PFSK-1 (cell line): ENCODE results near the gene GART. TPM values are rescaled to one million over a fixed set of nuclear protein-coding genes. Genes with fewer than 3 reads are reported as not detected.

Experiments used
- FOXP2 ChIP-seq: optimal IDR thresholded peaks from 2 replicates; pipeline ENCODE3; 2011; ENCODE audit warnings: borderline replicate concordance, control low read depth, inconsistent platforms; ENCODE audit not compliant: insufficient read depth; ENCODE audit errors: extremely low read length, extremely low read depth
- POLR2AphosphoS5 ChIP-seq: IDR thresholded peaks from 2 replicates; pipeline ENCODE4 v1.6.1; 2012; ENCODE audit warnings: low read depth, mild to moderate bottlenecking, control low read depth, low read length, moderate library complexity
- SIN3A ChIP-seq: IDR thresholded peaks from 2 replicates; pipeline ENCODE4 v1.6.1; 2012; ENCODE audit warnings: mild to moderate bottlenecking, low read length, moderate library complexity, borderline replicate concordance; ENCODE audit not compliant: insufficient read depth
- TAF1 ChIP-seq: IDR thresholded peaks from 2 replicates; pipeline ENCODE4 v1.6.1; 2012; ENCODE audit warnings: low read length, control low read depth, borderline replicate concordance; ENCODE audit not compliant: insufficient read depth
- polyA plus RNA-seq: library from polyadenylated mRNA; unstranded; fragments of >200 nt; gene quantifications from one replicate; pipeline ENCODE4 v1.2.1, GENCODE V29; 2012; ENCODE audit warnings: low read depth, missing spikeins; ENCODE audit not compliant: insufficient read length
- TF ChIP-seq, protein P1 (sequence below), 2 experiments: IDR thresholded peaks; 2 replicates each; pipeline versions ENCODE4 v1.6.1 to v1.8.0; 2011 to 2012; ENCODE audit warnings: low read depth in 2 of 2, low read length in 2 of 2, control low read depth in 1 of 2, inconsistent platforms in 1 of 2, mild to moderate bottlenecking in 1 of 2, moderate library complexity in 1 of 2; ENCODE audit not compliant: insufficient read depth in 1 of 2

Gene GART
- 99.1 TPM for polyA plus RNA-seq

DNA sequence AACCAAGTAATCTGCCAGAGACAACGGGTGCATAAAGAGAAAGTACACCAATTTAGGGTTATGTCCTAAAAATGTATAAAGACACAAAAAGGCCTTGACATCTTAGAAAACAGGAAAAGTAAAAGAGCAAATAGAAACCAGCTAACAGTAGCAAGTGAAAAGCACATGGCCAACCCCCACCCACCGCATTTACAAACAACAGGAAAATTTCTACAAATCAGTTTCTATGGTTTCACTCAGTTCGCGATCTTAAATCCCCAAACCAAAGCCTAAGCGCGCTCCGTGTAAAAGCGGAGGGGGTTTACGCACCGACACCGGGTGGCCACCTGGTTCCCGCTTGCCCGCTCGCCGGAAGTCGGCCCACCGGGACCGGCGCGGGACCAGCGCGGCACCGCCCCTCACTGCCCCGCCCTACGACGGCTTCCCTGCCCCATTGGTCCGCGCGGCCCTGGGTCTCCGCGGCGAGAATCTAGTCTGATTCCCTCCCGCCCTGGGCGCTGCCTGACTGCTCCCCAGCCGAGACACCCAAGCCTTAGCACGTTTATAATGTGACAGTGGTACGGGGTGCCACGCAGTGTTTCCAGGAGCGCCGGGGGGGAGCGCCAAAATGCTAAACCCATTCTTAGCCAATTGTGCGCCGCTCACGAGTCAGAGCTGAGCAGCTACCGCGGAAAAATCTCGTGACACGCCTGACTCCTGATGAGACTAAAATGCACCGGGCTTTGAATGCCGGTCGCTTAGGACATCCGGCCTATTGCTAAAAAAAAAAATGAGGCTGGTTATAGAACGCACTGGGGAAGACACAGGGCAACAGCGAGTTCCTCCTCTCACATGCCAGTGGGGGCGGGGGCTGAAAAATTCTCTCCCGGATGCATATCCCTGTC is at the start of gene GART:
Gene GART (minus strand): TSS at position 362 of the 884 bp plus-strand sequence. CDS start 2,802 bp downstream, outside the sequence.
- peak; percentile 90; the same call in 1 of the 2 replicates for TF ChIP-seq TAF1
- TF ChIP-seq POLR2AphosphoS5 = no peak; the same call in 1 of the 2 replicates
- TF ChIP-seq SIN3A = peak; percentile 81; the same call in 1 of the 2 replicates
- TF ChIP-seq, protein P1, sequence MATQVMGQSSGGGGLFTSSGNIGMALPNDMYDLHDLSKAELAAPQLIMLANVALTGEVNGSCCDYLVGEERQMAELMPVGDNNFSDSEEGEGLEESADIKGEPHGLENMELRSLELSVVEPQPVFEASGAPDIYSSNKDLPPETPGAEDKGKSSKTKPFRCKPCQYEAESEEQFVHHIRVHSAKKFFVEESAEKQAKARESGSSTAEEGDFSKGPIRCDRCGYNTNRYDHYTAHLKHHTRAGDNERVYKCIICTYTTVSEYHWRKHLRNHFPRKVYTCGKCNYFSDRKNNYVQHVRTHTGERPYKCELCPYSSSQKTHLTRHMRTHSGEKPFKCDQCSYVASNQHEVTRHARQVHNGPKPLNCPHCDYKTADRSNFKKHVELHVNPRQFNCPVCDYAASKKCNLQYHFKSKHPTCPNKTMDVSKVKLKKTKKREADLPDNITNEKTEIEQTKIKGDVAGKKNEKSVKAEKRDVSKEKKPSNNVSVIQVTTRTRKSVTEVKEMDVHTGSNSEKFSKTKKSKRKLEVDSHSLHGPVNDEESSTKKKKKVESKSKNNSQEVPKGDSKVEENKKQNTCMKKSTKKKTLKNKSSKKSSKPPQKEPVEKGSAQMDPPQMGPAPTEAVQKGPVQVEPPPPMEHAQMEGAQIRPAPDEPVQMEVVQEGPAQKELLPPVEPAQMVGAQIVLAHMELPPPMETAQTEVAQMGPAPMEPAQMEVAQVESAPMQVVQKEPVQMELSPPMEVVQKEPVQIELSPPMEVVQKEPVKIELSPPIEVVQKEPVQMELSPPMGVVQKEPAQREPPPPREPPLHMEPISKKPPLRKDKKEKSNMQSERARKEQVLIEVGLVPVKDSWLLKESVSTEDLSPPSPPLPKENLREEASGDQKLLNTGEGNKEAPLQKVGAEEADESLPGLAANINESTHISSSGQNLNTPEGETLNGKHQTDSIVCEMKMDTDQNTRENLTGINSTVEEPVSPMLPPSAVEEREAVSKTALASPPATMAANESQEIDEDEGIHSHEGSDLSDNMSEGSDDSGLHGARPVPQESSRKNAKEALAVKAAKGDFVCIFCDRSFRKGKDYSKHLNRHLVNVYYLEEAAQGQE (IDR thresholded peaks at IDR 0.05; ENCODE audit: insufficient read depth in 1 of 2, low read depth in 2 of 2, low read length in 2 of 2) = 0 out of 4 replicates have a peak, but pooled peaks of 1 of the 2 experiments have one; percentile 21
- TF ChIP-seq FOXP2 = peak; percentile 27

DNA sequence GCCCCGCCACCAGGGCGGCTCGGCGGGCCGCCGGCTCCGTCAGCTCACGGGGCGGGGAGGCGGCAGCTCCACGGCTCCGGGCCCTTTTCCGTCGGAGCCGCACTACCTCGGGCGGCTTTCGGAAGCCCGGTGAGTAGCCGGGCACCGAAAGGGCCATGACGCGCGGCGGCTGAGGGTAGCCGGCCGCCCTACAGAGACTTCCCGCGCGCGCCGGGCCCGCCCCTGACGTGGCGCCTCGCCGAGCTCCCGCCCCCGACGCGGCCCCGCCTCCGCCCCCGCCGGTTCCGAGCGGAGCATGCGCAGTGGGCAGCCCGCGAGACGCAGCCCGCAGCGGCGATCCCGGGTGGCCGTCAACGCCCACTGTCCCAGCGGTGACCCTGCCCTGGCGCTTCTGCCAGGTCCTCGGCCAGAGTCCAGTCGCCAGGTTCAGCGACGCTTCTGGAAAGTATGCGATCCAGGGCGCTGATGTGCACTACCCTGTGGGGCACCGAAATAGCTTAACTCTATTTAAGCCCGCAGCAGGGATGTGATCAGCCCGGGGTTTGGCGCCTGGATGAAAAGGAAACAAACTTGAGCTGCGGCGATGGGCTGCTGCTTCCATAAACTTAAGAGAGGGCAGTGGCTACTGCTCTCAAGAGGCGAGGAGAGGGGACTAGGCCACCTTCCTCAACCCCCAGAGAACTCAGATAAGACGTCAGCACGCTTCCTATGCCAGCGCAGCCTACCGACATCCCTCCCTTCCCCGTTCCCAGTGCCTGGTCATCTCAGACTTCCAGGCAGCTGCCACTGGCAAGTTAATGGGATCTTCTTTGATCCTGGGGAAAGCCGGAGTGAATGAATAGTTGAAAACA is 46.8 kb upstream of the GART start, which contains the start of gene DONSON:
Gene DONSON (minus strand): TSS at position 200 of the 851 bp plus-strand sequence. CDS start 43 bp downstream, at position 157.
- TF ChIP-seq FOXP2 (peak; percentile 68), SIN3A (no peak), TAF1 (peak; percentile 60), POLR2AphosphoS5 (peak; percentile 66)
- TF ChIP-seq, protein P1 (IDR thresholded peaks at IDR 0.05; ENCODE audit: insufficient read depth in 1 of 2, low read depth in 2 of 2, low read length in 2 of 2) = peak in 1 of 2 experiments; percentile 21; a peak in 1 of 4 replicates

DNA sequence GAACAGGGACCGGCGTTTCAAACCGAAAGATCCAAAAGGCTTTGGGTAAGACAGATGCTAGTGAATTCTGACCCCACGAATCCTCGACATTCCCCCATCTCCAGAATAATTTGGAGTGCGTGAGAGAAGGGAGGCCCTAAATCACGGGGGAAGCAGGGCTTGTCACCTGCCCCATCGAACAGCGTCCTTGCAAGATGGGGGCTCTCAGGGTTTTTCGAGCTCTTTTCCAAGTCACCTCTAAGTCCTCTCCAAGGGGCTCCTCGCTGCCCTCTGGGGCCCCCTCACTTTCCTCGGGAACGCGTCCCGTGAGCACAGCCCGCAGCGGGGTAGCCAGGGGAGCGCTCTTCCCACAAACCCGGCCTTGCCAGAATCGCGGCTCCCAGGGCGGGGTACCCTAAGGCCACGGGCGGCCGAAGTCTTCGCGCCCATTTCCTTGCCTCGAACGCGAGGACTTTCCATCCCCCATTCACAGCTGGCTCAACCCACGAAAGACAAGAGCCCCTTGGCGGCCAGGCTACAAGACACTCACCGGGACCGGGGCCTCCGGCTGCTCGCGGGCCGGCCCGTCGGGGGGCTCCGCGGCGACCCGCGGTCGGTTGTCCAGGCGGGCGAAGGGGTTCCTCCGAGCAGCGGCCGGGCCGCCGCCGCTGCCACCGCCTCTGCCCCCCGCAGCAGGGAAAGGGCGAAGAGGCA is 46.0 kb upstream of the GART start:
- TF ChIP-seq, protein P1 (IDR thresholded peaks at IDR 0.05; ENCODE audit: insufficient read depth in 1 of 2, low read depth in 2 of 2, low read length in 2 of 2) = no peak
- TF ChIP-seq FOXP2 = no peak
- no peak for TF ChIP-seq POLR2AphosphoS5
- no peak for TF ChIP-seq TAF1
- TF ChIP-seq SIN3A = no peak

DNA sequence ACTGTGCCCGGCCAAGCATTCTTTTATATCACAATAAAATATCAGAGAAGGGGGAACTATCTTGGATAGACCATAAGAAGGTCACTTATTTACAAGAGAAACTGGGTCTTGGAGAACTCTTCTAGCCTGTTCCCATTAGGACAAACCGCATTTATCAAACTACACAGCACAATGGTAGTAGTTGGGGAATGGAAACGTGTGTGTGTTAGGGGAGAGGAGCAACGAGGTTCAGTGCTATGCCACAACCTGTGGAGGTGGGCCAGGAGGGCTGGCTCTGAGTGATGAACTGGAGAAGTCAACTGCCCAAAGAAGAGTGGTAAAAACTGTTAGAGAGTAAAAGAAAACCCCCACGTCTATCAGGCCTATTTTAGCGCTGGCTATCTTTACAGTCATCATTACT is 45.0 kb upstream of the GART start:
- TF ChIP-seq TAF1 (no peak), FOXP2 (no peak), POLR2AphosphoS5 (no peak), SIN3A (no peak)
- TF ChIP-seq, protein P1 (IDR thresholded peaks at IDR 0.05; ENCODE audit: insufficient read depth in 1 of 2, low read depth in 2 of 2, low read length in 2 of 2) = no peak
